ENCODE measurements around the gene ETFA.

ETFA gene

DNA sequence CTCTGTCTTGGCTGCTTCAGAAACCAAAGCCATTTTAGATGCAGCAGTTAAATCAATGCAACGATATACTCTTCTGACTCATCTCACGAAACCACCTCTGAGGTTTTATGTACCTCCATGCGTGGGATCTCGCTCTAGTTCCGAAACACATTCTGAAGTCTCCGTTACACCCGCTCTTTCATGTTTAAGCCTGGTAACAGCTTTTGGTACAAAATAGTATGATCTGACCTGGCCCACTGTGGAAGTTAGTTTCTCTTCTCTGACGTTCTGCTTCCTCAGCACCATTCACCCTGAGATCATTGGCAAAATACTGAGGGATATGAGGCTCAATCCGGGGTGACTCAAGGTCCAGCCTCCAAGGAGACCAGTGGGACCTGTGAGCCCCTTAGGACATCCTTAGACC is 129.6 kb downstream of the ETFA start:
- Histone ChIP-seq H3K27ac (ENCODE audit: low read length) (no peak overlapping the region), H3K4me3 (ENCODE audit: low read length) (no peak overlapping the region), H3K27me3 (ENCODE audit: control insufficient read depth, insufficient read depth, low read length) (no peaks in the 10 kb centered on the region), H3K4me1 (ENCODE audit: control insufficient read depth, low read depth, low read length) (no peaks in the 10 kb centered on the region), H3K9ac (ENCODE audit: low read length) (no peak overlapping the region), H3K9me3 (ENCODE audit: control insufficient read depth, low read depth, low read length) (no peaks in the 10 kb centered on the region), H3K36me3 (ENCODE audit: control insufficient read depth, low read depth, low read length) (no peaks in the 10 kb centered on the region)

DNA sequence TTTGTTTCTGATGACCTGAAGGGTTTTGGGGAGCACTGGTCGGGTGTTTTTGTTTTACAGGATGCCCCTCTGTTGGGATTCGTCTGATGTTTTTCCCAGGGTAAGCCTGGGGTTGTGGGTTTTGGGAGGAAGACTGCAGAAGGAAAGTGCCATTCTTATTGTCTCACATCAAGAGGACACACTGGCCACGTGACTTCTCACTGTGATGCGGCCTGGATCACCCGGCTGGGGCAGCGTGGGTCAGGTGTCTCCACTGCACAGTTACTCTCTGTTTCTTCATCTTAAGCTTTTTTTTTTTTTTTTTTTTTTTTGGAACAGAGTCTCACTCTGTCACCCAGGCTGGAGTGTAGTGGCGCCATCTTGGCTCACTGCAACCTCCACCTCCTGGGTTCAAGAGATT is 130.9 kb downstream of the ETFA start:
- Histone ChIP-seq H3K9ac (ENCODE audit: low read length) (no peak overlapping the region), H3K27me3 (ENCODE audit: control insufficient read depth, insufficient read depth, low read length) (no peaks in the 10 kb centered on the region), H3K9me3 (ENCODE audit: control insufficient read depth, low read depth, low read length) (no peaks in the 10 kb centered on the region), H3K4me3 (ENCODE audit: low read length) (no peak overlapping the region), H3K27ac (ENCODE audit: low read length) (no peak overlapping the region), H3K4me1 (ENCODE audit: control insufficient read depth, low read depth, low read length) (no peaks in the 10 kb centered on the region), H3K36me3 (ENCODE audit: control insufficient read depth, low read depth, low read length) (no peaks in the 10 kb centered on the region)

DNA sequence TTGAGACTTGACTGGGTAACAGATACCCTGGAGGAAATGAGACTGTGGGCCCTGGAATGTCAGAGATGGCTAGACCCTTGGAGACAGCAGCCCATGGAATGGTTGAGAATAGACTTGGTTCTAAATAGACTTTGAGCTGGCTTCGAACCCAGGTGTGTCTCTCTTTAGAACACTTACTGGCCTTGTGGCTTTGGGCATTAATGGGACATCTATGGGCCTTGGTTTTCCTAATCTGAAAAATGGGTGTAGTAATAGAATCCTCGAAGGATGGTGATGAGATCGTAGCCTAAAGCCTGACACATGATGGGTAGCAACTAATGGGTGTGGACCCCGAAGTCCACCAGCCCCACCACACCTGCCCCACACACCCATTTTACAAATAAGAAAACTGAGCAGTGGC is 132.2 kb downstream of the ETFA start:
- Histone ChIP-seq H3K27ac (ENCODE audit: low read length) (no peak overlapping the region), H3K9ac (ENCODE audit: low read length) (no peak overlapping the region), H3K4me3 (ENCODE audit: low read length) (no peak overlapping the region), H3K9me3 (ENCODE audit: control insufficient read depth, low read depth, low read length) (no peaks in the 10 kb centered on the region), H3K4me1 (ENCODE audit: control insufficient read depth, low read depth, low read length) (no peaks in the 10 kb centered on the region), H3K36me3 (ENCODE audit: control insufficient read depth, low read depth, low read length) (no peaks in the 10 kb centered on the region), H3K27me3 (ENCODE audit: control insufficient read depth, insufficient read depth, low read length) (no peaks in the 10 kb centered on the region)

GRCh38 chr15:76178296-76179000 is 132.8 kb downstream of the ETFA start:
- H3K36me3 ChIP-seq (ENCODE audit: control insufficient read depth, low read depth, low read length) = no peaks in the 10 kb centered on the region
- no peak overlapping the region for H3K27ac ChIP-seq (ENCODE audit: low read length)
- no peak overlapping the region for H3K4me3 ChIP-seq (ENCODE audit: low read length)
- no peaks in the 10 kb centered on the region for H3K4me1 ChIP-seq (ENCODE audit: control insufficient read depth, low read depth, low read length)
- no peaks in the 10 kb centered on the region for H3K9me3 ChIP-seq (ENCODE audit: control insufficient read depth, low read depth, low read length)
- no peaks in the 10 kb centered on the region for H3K27me3 ChIP-seq (ENCODE audit: control insufficient read depth, insufficient read depth, low read length)
- no peak overlapping the region for H3K9ac ChIP-seq (ENCODE audit: low read length)

DNA sequence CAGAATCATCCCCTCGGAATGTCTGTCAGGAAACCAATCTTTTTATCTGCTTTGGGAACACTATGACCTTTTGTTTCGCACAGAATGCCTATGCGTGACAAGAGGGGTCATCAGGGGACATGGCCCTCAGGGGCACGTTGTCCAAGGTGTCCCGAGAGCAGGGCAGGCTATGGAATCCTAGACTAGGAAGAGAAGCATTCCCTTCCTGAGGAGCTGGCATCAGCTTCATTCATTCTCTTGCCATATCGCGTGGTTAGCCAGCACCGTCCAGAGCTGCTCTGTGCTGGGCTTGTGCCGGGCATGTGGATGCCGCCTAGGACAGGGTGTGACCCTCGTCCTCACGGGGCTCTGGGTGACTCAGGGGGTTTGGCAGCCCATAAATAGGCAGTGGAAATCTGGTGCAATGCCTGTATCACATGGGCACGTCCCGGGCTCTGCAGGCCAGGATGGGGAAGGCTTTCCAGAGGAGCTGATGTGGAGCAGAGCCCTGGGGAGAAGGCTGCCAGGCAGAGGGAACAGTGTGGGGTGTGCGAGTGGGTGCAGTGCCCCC is 133.7 kb downstream of the ETFA start:
- H3K9me3 ChIP-seq (ENCODE audit: control insufficient read depth, low read depth, low read length) = no peaks in the 10 kb centered on the region

GRCh38 chr15:76176487-76177085 is 134.7 kb downstream of the ETFA start:
- Histone ChIP-seq H3K36me3 (ENCODE audit: control insufficient read depth, low read depth, low read length) (no peaks in the 10 kb centered on the region), H3K4me1 (ENCODE audit: control insufficient read depth, low read depth, low read length) (no peaks in the 10 kb centered on the region), H3K9me3 (ENCODE audit: control insufficient read depth, low read depth, low read length) (no peaks in the 10 kb centered on the region), H3K27ac (ENCODE audit: low read length) (no peak overlapping the region), H3K27me3 (ENCODE audit: control insufficient read depth, insufficient read depth, low read length) (no peaks in the 10 kb centered on the region), H3K4me3 (ENCODE audit: low read length) (no peak overlapping the region), H3K9ac (ENCODE audit: low read length) (no peak overlapping the region)

More for the DNA sequence above, 133.7 kb downstream of the ETFA start:
- no peak overlapping the region for H3K4me3 ChIP-seq (ENCODE audit: low read length)
- no peaks in the 10 kb centered on the region for H3K27me3 ChIP-seq (ENCODE audit: control insufficient read depth, insufficient read depth, low read length)
- H3K27ac ChIP-seq (ENCODE audit: low read length) = no peak overlapping the region
- H3K4me1 ChIP-seq (ENCODE audit: control insufficient read depth, low read depth, low read length) = no peaks in the 10 kb centered on the region
- H3K36me3 ChIP-seq (ENCODE audit: control insufficient read depth, low read depth, low read length) = no peaks in the 10 kb centered on the region
- no peak overlapping the region for H3K9ac ChIP-seq (ENCODE audit: low read length)

DNA sequence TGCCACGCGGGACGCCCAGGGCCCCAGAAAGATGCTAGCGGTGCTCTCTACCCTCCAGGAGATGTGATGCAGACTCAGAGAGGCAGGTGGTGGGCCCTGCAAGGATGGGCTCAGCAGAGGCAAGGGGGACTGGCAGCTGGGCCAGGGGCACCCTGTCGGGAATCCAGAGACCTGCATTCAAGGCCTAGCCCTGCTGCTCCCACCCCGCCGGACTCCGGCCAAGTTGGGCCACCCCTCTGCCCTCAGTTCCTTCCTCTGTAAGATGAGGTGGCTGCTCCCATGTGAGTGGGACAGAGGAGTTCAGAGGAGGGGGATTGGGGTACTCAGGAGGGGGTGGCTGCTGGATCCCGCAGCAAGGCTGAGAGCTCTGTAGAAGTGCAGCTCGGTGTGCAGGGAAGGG is 135.2 kb downstream of the ETFA start:
- no peak overlapping the region for H3K27ac ChIP-seq (ENCODE audit: low read length)
- no peak overlapping the region for H3K4me3 ChIP-seq (ENCODE audit: low read length)
- no peaks in the 10 kb centered on the region for H3K4me1 ChIP-seq (ENCODE audit: control insufficient read depth, low read depth, low read length)
- no peaks in the 10 kb centered on the region for H3K36me3 ChIP-seq (ENCODE audit: control insufficient read depth, low read depth, low read length)
- H3K9ac ChIP-seq (ENCODE audit: low read length) = no peak overlapping the region
- no peaks in the 10 kb centered on the region for H3K9me3 ChIP-seq (ENCODE audit: control insufficient read depth, low read depth, low read length)
- no peaks in the 10 kb centered on the region for H3K27me3 ChIP-seq (ENCODE audit: control insufficient read depth, insufficient read depth, low read length)

- Histone ChIP-seq H3K9me3 (ENCODE audit: control insufficient read depth, low read depth, low read length) (no peaks in the 10 kb centered on the region), H3K36me3 (ENCODE audit: control insufficient read depth, low read depth, low read length) (no peaks in the 10 kb centered on the region), H3K27ac (ENCODE audit: low read length) (no peak overlapping the region), H3K4me3 (ENCODE audit: low read length) (no peak overlapping the region), H3K27me3 (ENCODE audit: control insufficient read depth, insufficient read depth, low read length) (no peaks in the 10 kb centered on the region), H3K4me1 (ENCODE audit: control insufficient read depth, low read depth, low read length) (no peaks in the 10 kb centered on the region), H3K9ac (ENCODE audit: low read length) (no peak overlapping the region)
These were observed 135.8 kb downstream of the ETFA start for GRCh38 chr15:76175442-76175841.

- Histone ChIP-seq H3K27me3 (ENCODE audit: control insufficient read depth, insufficient read depth, low read length) (no peaks in the 10 kb centered on the region), H3K36me3 (ENCODE audit: control insufficient read depth, low read depth, low read length) (no peaks in the 10 kb centered on the region), H3K4me1 (ENCODE audit: control insufficient read depth, low read depth, low read length) (no peaks in the 10 kb centered on the region), H3K27ac (ENCODE audit: low read length) (no peak overlapping the region), H3K9ac (ENCODE audit: low read length) (no peak overlapping the region), H3K4me3 (ENCODE audit: low read length) (no peak overlapping the region), H3K9me3 (ENCODE audit: control insufficient read depth, low read depth, low read length) (no peaks in the 10 kb centered on the region)
These were observed 136.6 kb downstream of the ETFA start for GRCh38 chr15:76174654-76175053.

DNA sequence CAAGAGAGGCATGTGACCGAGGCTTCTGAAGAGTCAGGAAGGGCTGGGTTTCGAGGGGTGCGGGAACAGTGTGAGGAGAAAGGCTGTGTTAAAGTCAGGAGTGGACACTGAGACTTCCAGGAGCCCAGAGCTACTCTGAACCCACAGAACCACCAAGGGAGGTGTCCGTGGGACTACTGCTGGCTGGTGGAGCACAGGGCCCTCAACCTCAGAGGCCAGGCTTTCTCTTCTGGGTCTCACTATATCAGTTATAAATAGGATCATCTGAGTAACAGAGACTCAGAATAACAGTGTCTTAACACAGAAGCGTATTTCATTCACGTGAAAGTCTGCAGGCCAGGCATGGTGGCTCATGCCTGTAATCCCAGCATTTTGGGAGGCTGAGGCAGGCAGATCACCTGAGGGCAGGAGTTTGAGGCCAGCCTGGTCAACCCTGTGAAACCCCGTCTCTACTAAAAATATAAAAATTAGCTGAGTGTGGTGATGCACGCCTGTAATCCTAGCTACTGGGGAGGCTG is 137.9 kb downstream of the ETFA start:
- no peak overlapping the region for H3K9ac ChIP-seq (ENCODE audit: low read length)
- H3K4me1 ChIP-seq (ENCODE audit: control insufficient read depth, low read depth, low read length) = no peaks in the 10 kb centered on the region
- no peak overlapping the region for H3K27ac ChIP-seq (ENCODE audit: low read length)
- no peaks in the 10 kb centered on the region for H3K27me3 ChIP-seq (ENCODE audit: control insufficient read depth, insufficient read depth, low read length)
- H3K36me3 ChIP-seq (ENCODE audit: control insufficient read depth, low read depth, low read length) = no peaks in the 10 kb centered on the region
- no peaks in the 10 kb centered on the region for H3K9me3 ChIP-seq (ENCODE audit: control insufficient read depth, low read depth, low read length)
- H3K4me3 ChIP-seq (ENCODE audit: low read length) = no peak overlapping the region

DNA sequence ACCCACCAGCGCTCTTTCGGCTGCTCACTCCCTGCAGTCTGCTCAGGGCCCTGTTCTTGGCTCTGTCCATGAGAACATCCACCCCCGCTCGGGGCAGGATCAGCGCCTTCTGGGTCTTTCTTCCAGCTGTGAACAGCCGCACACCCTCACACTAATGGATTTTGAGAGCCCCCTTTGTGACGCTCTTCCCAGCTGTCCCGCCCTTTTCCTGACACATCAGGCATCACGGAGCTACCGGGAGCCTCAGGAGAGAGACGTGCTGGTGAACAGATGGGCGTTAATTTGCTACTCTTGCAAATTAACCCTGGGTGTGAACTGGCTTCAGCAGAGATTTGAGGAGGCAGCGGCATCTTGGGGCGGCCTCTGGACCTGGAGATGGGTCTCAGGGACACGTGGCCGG is 138.5 kb downstream of the ETFA start:
- Histone ChIP-seq H3K4me3 (ENCODE audit: low read length) (no peak overlapping the region), H3K36me3 (ENCODE audit: control insufficient read depth, low read depth, low read length) (no peaks in the 10 kb centered on the region), H3K9ac (ENCODE audit: low read length) (no peak overlapping the region), H3K9me3 (ENCODE audit: control insufficient read depth, low read depth, low read length) (no peaks in the 10 kb centered on the region), H3K27ac (ENCODE audit: low read length) (no peak overlapping the region), H3K4me1 (ENCODE audit: control insufficient read depth, low read depth, low read length) (no peaks in the 10 kb centered on the region), H3K27me3 (ENCODE audit: control insufficient read depth, insufficient read depth, low read length) (no peaks in the 10 kb centered on the region)

All from iPS-18a (cell line).